SIG-M5 treated with dmso at 0.1 percent for 504 hours (cell line): ENCODE data around the gene RPL10A.
A peak's percentile ranks its signal among the peaks of the same experiment; 100 is the strongest.

Source experiments
- DNase-seq: peaks from one replicate; lab custom pipeline; 2025; ENCODE audit not compliant: unreplicated experiment; lab: John Stamatoyannopoulos, UW

RPL10A gene

GRCh38 chr6:35474942-35475570, 6.9 kb downstream of the RPL10A start:
- no peak for DNase-seq

- DNase-seq, result no peak
Measured at GRCh38 chr6:35475573-35475972, 7.4 kb downstream of the RPL10A start.

- no peak for DNase-seq
Measured at GRCh38 chr6:35476004-35476403, 7.8 kb downstream of the RPL10A start.

- DNase-seq, result no peak
Measured at GRCh38 chr6:35477028-35477427, 8.8 kb downstream of the RPL10A start.

GRCh38 chr6:35477551-35478179, 9.5 kb downstream of the RPL10A start:
- no peak for DNase-seq

DNA sequence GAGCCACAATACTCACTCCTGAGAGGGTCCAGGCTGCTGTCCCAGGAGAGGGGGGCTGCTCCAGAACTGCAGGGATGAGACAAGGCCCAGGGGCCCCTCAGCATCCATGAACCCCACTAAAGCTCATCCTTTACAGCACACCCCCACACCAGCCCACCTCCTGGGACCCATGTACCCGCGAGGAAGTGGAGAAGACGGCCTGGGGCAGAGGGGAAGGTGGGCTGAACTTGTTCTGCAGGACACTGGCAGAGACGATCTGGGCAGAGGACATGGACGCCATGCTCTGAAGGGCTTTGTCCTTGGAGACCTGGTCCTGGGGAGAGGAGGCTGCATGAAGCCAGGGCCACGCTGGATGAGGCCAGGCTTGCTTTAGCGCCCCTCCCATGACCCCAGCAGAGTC, 10.1 kb downstream of the RPL10A start:
- no peak for DNase-seq

- no peak for DNase-seq
Measured at GRCh38 chr6:35480176-35480575, 12.0 kb downstream of the RPL10A start.

- no peak for DNase-seq
Measured at GRCh38 chr6:35481226-35481625, 13.0 kb downstream of the RPL10A start.

DNA sequence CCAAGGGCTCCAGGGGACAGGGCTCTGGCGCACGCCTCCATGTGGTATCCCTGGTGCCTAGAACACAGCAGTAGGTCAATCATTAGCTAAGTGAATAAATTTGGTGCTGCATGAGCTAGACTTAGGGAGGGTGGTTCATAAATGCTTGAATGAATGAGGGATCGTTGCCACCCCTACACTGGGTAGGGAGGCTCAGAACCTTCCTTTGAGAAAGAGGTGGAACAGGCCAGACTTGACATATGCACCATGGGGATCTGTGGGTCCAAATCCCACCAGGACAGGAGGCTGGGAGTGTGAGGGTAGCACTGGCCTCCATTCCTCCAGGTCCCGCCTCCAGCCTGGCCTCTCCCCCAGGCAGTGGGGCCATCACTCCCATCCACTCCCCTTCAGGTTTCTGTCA, 14.9 kb downstream of the RPL10A start:
- DNase-seq, result no peak

DNA sequence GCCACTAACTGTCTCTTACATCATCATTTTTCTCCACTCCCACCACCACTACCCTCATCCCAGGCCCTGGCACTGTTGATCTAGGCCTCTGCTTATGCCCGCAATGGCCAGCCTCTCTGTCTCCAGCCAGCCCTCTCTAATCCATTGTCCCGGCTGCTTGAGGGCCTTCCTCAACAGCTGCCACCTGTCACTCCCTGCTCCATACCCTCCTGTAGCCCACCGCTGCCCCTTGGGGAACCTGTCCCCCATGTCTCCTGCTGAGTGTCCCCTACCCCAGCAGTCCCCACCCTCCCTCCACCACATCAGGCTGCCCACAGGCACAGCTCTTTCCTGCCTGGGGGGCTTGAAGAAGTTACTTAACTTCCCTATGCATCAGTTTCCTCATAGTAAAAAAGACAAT, 15.3 kb downstream of the RPL10A start:
- no peak for DNase-seq

- no peak for DNase-seq
Measured at GRCh38 chr6:35483893-35484645, 15.9 kb downstream of the RPL10A start.

DNA sequence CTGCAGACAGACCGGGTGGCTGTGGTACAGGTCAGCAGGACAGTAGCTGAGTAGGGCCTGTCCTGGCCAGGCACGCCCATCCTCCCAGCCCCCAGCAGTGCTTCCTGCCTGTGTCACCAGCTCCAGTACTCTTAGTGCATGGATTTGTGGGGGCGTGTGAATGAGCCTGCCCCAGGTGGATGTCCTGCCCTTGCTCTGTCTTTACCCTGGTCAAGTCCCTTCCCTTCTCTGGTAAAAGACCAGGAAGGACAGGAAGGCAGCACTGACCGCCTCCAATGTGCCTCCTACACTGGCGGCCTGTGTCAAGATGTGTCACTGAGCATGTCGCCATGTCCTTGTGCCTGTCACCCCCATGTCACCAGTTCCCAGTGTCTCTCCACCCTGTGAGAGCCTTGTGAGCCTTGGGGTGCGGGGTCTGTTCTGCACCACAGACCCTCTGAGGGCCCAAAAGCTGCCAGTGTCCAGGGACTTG, 16.8 kb downstream of the RPL10A start:
- no peak for DNase-seq

DNA sequence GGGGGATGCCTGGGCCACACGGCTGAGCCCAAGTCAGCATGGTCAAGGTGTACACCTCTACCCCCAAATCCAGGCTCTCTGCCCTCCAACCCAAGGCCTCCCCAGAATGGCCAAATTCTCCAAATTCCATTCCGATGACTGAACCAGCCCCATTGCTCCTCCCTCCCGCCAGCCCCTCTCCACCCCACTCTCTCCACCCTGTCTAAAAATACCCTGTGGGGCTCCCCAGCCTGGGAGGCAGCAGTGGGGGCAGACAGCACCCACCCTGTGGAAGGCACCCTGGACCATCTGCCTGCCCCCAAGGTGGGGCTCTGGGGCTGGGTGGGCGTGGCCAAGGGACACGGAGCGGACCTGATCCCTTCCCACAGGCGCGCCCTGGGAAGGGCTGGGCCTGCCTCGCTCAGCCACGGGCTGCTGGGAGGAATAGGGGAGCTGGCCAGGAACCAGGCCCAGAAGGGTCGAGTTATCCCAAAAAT, 17.2 kb downstream of the RPL10A start:
- no peak for DNase-seq

DNA sequence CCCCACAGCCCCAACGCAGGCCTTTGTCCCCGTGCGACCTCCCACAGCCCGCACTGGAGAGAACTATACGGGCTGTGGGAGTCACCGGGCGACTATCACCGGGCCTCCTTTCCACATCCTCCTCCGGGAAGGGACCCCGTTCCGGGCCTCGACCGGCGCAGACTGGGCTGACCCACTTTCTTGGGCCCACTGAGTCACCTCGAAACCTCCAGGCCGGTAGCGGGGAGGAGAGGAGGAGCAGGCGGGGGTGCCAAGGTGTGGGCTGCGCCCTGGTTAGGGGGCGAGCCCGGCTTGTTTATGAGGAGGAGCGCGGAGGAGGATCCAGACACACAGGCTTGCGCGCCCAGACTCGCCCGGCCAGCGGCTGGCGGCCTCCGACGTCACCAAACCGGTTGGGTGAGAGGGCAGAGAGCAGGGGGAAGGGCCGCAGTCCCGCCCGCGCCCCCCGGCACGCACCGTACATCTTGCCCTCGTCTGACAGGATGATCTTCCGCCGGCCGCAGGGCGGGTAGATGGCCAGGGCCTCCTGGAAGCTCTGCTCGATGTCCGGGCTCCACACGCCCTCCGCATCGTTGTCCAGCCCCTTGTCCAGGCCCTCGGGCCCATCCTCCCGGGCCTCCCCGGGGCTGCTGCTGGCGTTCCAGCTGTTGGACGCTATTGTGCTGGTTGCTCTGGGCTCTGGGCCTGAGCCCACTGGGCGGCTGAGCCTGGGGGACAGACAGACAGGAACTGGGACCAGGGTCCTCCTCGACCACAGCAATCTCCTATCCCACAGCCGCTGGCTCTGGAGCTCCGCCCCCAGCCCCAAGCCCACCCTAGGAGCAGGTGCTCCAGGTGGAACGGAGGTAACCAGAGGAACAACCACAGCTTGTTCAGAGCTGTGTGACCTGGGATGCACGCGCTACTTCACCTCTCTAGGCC, 18.1 kb downstream of the RPL10A start:
- DNase-seq, result no peak

GRCh38 chr6:35487658-35488516, 19.7 kb downstream of the RPL10A start:
- DNase-seq, result peak; percentile 89

DNA sequence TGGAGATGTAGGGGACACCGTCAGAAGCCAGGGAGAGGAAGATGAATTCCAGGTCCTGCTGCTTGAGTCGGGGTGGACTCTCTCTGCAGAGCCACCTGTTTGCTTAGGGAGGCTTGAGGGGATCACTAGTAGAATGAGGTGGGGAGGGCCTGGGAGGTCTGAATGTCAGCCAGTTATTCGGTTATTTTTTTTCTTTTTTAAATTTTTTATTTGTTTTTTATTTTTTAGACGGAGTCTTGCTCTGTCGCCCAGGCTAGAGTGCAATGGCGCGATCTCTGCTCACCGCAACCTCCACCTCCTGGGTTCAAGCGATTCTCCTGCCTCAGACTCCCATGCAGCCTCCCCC, 20.3 kb downstream of the RPL10A start:
- no peak for DNase-seq

DNA sequence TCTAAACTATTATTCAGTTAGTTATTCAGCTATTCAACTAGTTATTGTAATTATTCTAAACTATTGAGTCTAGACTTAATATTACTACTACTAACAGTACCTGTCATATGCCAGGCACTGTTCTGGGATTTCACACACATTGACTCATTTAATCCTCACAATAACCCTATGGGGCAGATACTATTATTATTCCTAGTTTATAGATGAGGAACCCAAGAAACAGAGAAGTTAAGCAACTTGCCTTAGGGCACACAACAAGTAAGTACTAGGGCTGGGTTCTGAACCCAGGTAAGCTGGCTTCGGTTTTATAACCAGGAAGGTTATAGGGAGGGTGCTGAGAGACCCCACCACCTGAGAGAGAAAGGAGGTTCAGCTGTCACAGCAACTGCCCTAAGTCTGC, 20.9 kb downstream of the RPL10A start:
- DNase-seq, result peak; percentile 17

- DNase-seq, result no peak
Measured at GRCh38 chr6:35489995-35490791, 22.0 kb downstream of the RPL10A start.

- no peak for DNase-seq
Measured at GRCh38 chr6:35490821-35491557, 22.8 kb downstream of the RPL10A start.
